IMR-90 (cell line): Measurements from ENCODE around the gene GLG1. TPM values are rescaled to one million over a fixed set of nuclear protein-coding genes. Genes with fewer than 3 reads are reported as not detected.

Experiments used
- ATAC-seq: fragments of 200-7000 bp; cut with Tn5 transposase; 2 replicates; pipeline ENCODE4 v1.9.1; 2020; ENCODE audit warnings: low read depth, mild to moderate bottlenecking, moderate library complexity
- BruUV-seq: library from RNA; stranded (reverse); fragments of 400-500 nt; replicated peaks from 2 replicates; lab custom pipeline; 2021; lab: Mats Ljungman, UMichigan
- CTCF ChIA-PET: fragments of 300-600 bp; formaldehyde crosslinking; extraction: SDS; loops from one replicate; lab custom pipeline; 2021; ENCODE audit warnings: antibody characterized with exemption; lab: Yijun Ruan, JAX
- POLR2A ChIA-PET: fragments of 300-600 bp; sonication (Branson Sonifier 250); formaldehyde crosslinking; loops from one replicate; lab custom pipeline; 2022; ENCODE audit warnings: antibody characterized with exemption; ENCODE audit not compliant: unreplicated experiment; lab: Charles Lee
- DNase-seq: peaks from one replicate; pipeline ENCODE4 v3.0.0; 2013
- H2AFZ ChIP-seq: replicated peaks from 2 replicates; pipeline ENCODE3; 2013; ENCODE audit warnings: low read length, mild to moderate bottlenecking; ENCODE audit not compliant: poor library complexity
- H2AK5ac ChIP-seq: 2 replicates; pipeline ENCODE4 v1.6.1; 2013; ENCODE audit warnings: low read depth, low read length, inconsistent platforms
- H2AK9ac ChIP-seq: replicated peaks from 2 replicates; pipeline ENCODE3; 2013; ENCODE audit warnings: mild to moderate bottlenecking, low read depth, low read length, moderate library complexity; ENCODE audit not compliant: poor library complexity
- H2BK120ac ChIP-seq: 2 replicates; pipeline ENCODE4 v1.6.1; 2013; ENCODE audit warnings: low read depth, low read length, inconsistent platforms
- H2BK15ac ChIP-seq: 3 replicates; pipeline ENCODE4 v1.6.1; 2013; ENCODE audit warnings: low read depth, low read length, inconsistent platforms
- H2BK20ac ChIP-seq: 2 replicates; pipeline ENCODE4 v1.6.1; 2013; ENCODE audit warnings: low read depth, mild to moderate bottlenecking, inconsistent platforms, low read length, moderate library complexity
- H2BK5ac ChIP-seq: 2 replicates; pipeline ENCODE4 v1.6.1; 2013; ENCODE audit warnings: mild to moderate bottlenecking, low read depth, low read length, inconsistent platforms; ENCODE audit not compliant: poor library complexity, severe bottlenecking
- H3K14ac ChIP-seq: replicated peaks from 2 replicates; pipeline ENCODE4 v1.6.1; 2013; ENCODE audit warnings: low read depth, low read length, inconsistent platforms
- H3K18ac ChIP-seq: 2 replicates; pipeline ENCODE4 v1.6.1; 2013; ENCODE audit warnings: low read depth, low read length, control low read depth
- H3K23ac ChIP-seq: 2 replicates; pipeline ENCODE4 v1.6.1; 2013; ENCODE audit warnings: low read depth, low read length, inconsistent platforms
- H3K27ac ChIP-seq: 2 replicates; pipeline ENCODE4 v1.5.1; 2013; ENCODE audit warnings: mild to moderate bottlenecking, control low read depth, low read length; ENCODE audit not compliant: insufficient read depth
- H3K27me3 ChIP-seq: 2 replicates; pipeline ENCODE4 v1.6.1; 2013; ENCODE audit warnings: low read length; ENCODE audit not compliant: control insufficient read depth, insufficient read depth
- H3K36me3 ChIP-seq: 2 replicates; pipeline ENCODE4 v1.6.1; 2013; ENCODE audit warnings: low read length, mixed read lengths; ENCODE audit not compliant: control insufficient read depth, insufficient read depth
- H3K4ac ChIP-seq: 2 replicates; pipeline ENCODE4 v1.6.1; 2013; ENCODE audit warnings: low read depth, low read length, inconsistent platforms
- H3K4me1 ChIP-seq: 2 replicates; pipeline ENCODE4 v1.6.1; 2013; ENCODE audit warnings: low read length, mixed read lengths; ENCODE audit not compliant: control insufficient read depth, insufficient read depth
- H3K4me2 ChIP-seq: 2 replicates; pipeline ENCODE4 v1.6.1; 2013; ENCODE audit warnings: low read depth, mild to moderate bottlenecking, control low read depth, low read length, moderate library complexity
- H3K4me3 ChIP-seq: 2 replicates; pipeline ENCODE4 v1.5.1; 2013; ENCODE audit warnings: low read depth, mild to moderate bottlenecking, control low read depth, low read length, moderate library complexity; ENCODE audit not compliant: insufficient read depth
- H3K56ac ChIP-seq: 2 replicates; pipeline ENCODE4 v1.6.1; 2013; ENCODE audit warnings: low read length, inconsistent platforms; ENCODE audit not compliant: insufficient read depth; ENCODE audit errors: extremely low read depth
- H3K79me1 ChIP-seq, 2 experiments: 2 replicates each; pipeline ENCODE4 v1.6.1; 2013; ENCODE audit warnings: low read length in 2 of 2, inconsistent platforms in 1 of 2, low read depth in 1 of 2
- H3K9ac ChIP-seq: 2 replicates; pipeline ENCODE4 v1.6.1; 2013; ENCODE audit warnings: low read depth, low read length, control low read depth
- H3K9me1 ChIP-seq: 2 replicates; pipeline ENCODE4 v1.6.1; 2013; ENCODE audit warnings: low read length, inconsistent platforms; ENCODE audit not compliant: insufficient read depth
- H3K9me3 ChIP-seq: 2 replicates; pipeline ENCODE4 v1.6.1; 2013; ENCODE audit warnings: low read length; ENCODE audit not compliant: control insufficient read depth, insufficient read depth
- H4K20me1 ChIP-seq: 2 replicates; pipeline ENCODE4 v1.6.1; 2013; ENCODE audit warnings: low read length, inconsistent platforms; ENCODE audit not compliant: insufficient read depth
- H4K5ac ChIP-seq: 2 replicates; pipeline ENCODE4 v1.6.1; 2013; ENCODE audit warnings: mild to moderate bottlenecking, low read depth, low read length, control low read depth
- H4K8ac ChIP-seq, 2 experiments: 2 replicates each; pipeline ENCODE4 v1.6.1; 2013; ENCODE audit warnings: low read depth in 2 of 2, low read length in 2 of 2, control low read depth in 1 of 2, inconsistent platforms in 1 of 2
- H4K91ac ChIP-seq: 2 replicates; pipeline ENCODE4 v1.6.1; 2013; ENCODE audit warnings: low read depth, low read length, inconsistent platforms; ENCODE audit not compliant: insufficient read depth
- BHLHE40 ChIP-seq: fragments of 150-350 bp; IDR thresholded peaks from 2 replicates; pipeline ENCODE4 v1.6.1; 2016; ENCODE audit warnings: mild to moderate bottlenecking, low read depth, low read length
- CTCF ChIP-seq: conservative IDR thresholded peaks from 2 replicates; pipeline ENCODE4 v1.5.1; 2012; ENCODE audit warnings: mild to moderate bottlenecking, low read depth, low read length, improper control_type of control experiment
- ELK1 ChIP-seq: fragments of 150-350 bp; IDR thresholded peaks from 2 replicates; pipeline ENCODE4 v1.6.1; 2016; ENCODE audit warnings: low read depth, mild to moderate bottlenecking, low read length, moderate library complexity, borderline replicate concordance
- MAFK ChIP-seq: IDR thresholded peaks from 2 replicates; pipeline ENCODE4 v1.6.1; 2012; ENCODE audit warnings: low read depth, low read length, improper control_type of control experiment
- MAZ ChIP-seq: IDR thresholded peaks from 2 replicates; pipeline ENCODE4 v1.6.1; 2012; ENCODE audit warnings: low read depth, mild to moderate bottlenecking, low read length, improper control_type of control experiment, moderate library complexity, borderline replicate concordance
- RAD21 ChIP-seq: IDR thresholded peaks from 2 replicates; pipeline ENCODE4 v1.6.1; 2012; ENCODE audit warnings: low read length, improper control_type of control experiment
- RFX5 ChIP-seq: IDR thresholded peaks from 2 replicates; pipeline ENCODE4 v1.8.0; 2012; ENCODE audit warnings: low read depth, mild to moderate bottlenecking, low read length, moderate library complexity
- USF2 ChIP-seq: fragments of 150-350 bp; IDR thresholded peaks from 2 replicates; pipeline ENCODE4 v1.6.1; 2017; ENCODE audit warnings: mild to moderate bottlenecking, antibody characterized with exemption, low read length, low read depth
- WGBS, 2 experiments: methylation state at CpG; one replicate each; pipeline versions ENCODE4 v1.1.5 to v1.1.7; 2013; ENCODE audit warnings: missing lambda C conversion rate in 2 of 2; ENCODE audit not compliant: insufficient read length in 1 of 2; ENCODE audit errors: extremely low coverage in 2 of 2; 5-methylcytosine and 5-hydroxymethylcytosine counted together
- dilution Hi-C: fragments of 300-500 bp; cut with HindIII; formaldehyde crosslinking; loops from one replicate; pipeline ENCODE4 v1.14.3; 2018; ENCODE audit warnings: low sequenced_read_pairs; ENCODE audit not compliant: unreplicated experiment
- in situ Hi-C: fragments of 300-500 bp; cut with MboI; formaldehyde crosslinking; loops from 3 replicates; pipeline ENCODE4 v1.14.3; 2019; ENCODE audit warnings: low sequenced_read_pairs, inconsistent platforms, mixed read lengths
- intact Hi-C: fragments of 100-400 bp; cut with micrococcal nuclease; formaldehyde crosslinking; loops from 2 replicates; pipeline ENCODE4 v1.10.0; 2022
- polyA plus RNA-seq, 3 experiments: library from polyadenylated mRNA; depleted of rRNA; stranded (reverse); fragments of >200 nt; gene quantifications; 2 replicates each; pipeline ENCODE4 v1.2.3, GENCODE V29; 2012; ENCODE audit warnings: low replicate concordance in 1 of 3
- total RNA-seq: library from RNA; depleted of rRNA; stranded (reverse); fragments of >200 nt; gene quantifications from 2 replicates; pipeline ENCODE4 v1.2.3, GENCODE V29; 2012

GLG1 gene
- total and polyA plus RNA-seq, 2 of the 4 experiments (the other 2 are of a cell fraction) = 91.0 to 107 TPM

- TF ChIP-seq MAZ (no peak), BHLHE40 (no peak), MAFK (no peak), RAD21 (no peak), USF2 (no peak), ELK1 (no peak), RFX5 (no peak), CTCF (no peak)
- Histone ChIP-seq H2AFZ (no peak overlapping the region), H4K8ac (no peak overlapping the region), H2AK5ac (no peak overlapping the region), H3K36me3 (peaks cover 11% of the 10 kb centered on the region), H3K27me3 (no peaks in the 10 kb centered on the region), H4K5ac (no peak overlapping the region), H3K4me2 (no peak overlapping the region), H3K56ac (no peak overlapping the region), H2BK120ac (no peak overlapping the region), H3K9me3 (no peaks in the 10 kb centered on the region), H2BK20ac (no peak overlapping the region), H3K23ac (no peak overlapping the region), H3K9ac (no peak overlapping the region), H3K4me3 (no peak overlapping the region), H3K79me1 (peaks cover 28 to 62% of the 10 kb centered on the region in 2 experiments), H2BK5ac (no peak overlapping the region), H3K27ac (no peak overlapping the region), H4K91ac (no peak overlapping the region), H3K4ac (no peak overlapping the region), H3K9me1 (peaks cover 11% of the 10 kb centered on the region), H3K14ac (no peak overlapping the region), H4K20me1 (peaks cover 39% of the 10 kb centered on the region), H3K4me1 (peaks cover 2% of the 10 kb centered on the region), H2BK15ac (no peak overlapping the region), H2AK9ac (no peak overlapping the region), H3K18ac (no peak overlapping the region)
- intact Hi-C loops (no loop called here), dilution Hi-C loops (no loop called here), in situ Hi-C loops (no loop called here)
- ChIA-PET CTCF (no interaction called here), POLR2A (no interaction called here)
- no peak for ATAC-seq
- DNase-seq = no peak
- WGBS, 2 experiments = no CpG with 5 or more reads among the region's 2 CpGs
- BruUV-seq = no TSS peak
These were observed 10.3 kb downstream of the GLG1 start for GRCh38 chr16:74596586-74596985.
